ENCODE results near the gene SDSL.

DNA sequence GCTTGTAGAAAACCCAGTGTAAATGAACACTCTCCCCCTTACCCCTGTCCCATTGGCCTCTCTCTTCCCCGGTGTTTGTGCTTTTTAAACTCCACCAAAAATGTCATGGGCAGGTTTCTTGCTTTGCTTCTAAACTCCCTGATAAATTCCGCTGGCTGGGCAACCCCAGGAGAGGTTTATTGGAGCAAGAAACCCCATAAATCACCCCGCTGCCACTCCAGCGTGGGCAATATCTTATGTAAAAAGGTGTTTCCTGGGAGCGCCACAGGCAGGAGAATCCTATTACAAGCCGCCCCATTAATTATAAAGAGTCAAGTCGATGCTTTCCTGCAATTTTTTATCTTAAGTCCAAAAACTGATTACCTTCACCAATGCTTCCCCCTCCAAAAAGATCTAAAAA lies 26.7 kb downstream of the SDSL start:
- TF ChIP-seq POLR2AphosphoS5 (IDR thresholded peaks at IDR 0.05; ENCODE audit: low read depth, low read length) (no peak), SIN3A (IDR thresholded peaks at IDR 0.05; ENCODE audit: borderline replicate concordance, insufficient read depth, low read length) (no peak), TAF1 (IDR thresholded peaks at IDR 0.05; ENCODE audit: borderline replicate concordance, insufficient read depth, low read length) (no peak)
- TF ChIP-seq, protein P1, sequence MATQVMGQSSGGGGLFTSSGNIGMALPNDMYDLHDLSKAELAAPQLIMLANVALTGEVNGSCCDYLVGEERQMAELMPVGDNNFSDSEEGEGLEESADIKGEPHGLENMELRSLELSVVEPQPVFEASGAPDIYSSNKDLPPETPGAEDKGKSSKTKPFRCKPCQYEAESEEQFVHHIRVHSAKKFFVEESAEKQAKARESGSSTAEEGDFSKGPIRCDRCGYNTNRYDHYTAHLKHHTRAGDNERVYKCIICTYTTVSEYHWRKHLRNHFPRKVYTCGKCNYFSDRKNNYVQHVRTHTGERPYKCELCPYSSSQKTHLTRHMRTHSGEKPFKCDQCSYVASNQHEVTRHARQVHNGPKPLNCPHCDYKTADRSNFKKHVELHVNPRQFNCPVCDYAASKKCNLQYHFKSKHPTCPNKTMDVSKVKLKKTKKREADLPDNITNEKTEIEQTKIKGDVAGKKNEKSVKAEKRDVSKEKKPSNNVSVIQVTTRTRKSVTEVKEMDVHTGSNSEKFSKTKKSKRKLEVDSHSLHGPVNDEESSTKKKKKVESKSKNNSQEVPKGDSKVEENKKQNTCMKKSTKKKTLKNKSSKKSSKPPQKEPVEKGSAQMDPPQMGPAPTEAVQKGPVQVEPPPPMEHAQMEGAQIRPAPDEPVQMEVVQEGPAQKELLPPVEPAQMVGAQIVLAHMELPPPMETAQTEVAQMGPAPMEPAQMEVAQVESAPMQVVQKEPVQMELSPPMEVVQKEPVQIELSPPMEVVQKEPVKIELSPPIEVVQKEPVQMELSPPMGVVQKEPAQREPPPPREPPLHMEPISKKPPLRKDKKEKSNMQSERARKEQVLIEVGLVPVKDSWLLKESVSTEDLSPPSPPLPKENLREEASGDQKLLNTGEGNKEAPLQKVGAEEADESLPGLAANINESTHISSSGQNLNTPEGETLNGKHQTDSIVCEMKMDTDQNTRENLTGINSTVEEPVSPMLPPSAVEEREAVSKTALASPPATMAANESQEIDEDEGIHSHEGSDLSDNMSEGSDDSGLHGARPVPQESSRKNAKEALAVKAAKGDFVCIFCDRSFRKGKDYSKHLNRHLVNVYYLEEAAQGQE (IDR thresholded peaks at IDR 0.05; ENCODE audit: insufficient read depth in 1 of 2, low read depth in 2 of 2, low read length in 2 of 2), result no peak
